Stimulated activated CD4-positive, alpha-beta T cell treated with anti-CD3 and anti-CD28 coated beads, Interleukin-1b, Interleukin-23, amount 100 ng/mL, for 48 hours (primary cell): ENCODE measurements around the gene PLPPR4.

Experiments
- DNase-seq: peaks from one replicate; pipeline ENCODE4 v3.0.0-alpha.2; 2020

PLPPR4 gene

DNA sequence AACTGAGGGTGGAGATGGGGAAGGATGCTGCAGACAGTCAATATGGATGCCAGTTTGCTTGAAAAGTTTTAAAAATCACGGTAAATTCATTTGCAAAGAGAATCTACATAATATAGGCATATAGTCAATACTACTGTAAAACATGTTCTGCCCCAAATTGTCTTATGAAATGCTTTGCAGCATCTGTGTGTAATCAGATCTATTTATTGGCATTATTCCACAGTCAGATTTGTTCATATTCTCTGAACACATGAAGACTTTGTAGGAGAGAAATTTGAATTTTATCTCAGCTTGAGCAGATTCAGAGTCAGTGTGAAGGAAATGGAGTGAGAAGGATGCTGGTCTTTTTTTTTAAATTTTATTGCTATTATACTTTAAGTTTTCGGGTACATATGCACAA is 88.5 kb downstream of the PLPPR4 start:
- DNase-seq = no peak

DNA sequence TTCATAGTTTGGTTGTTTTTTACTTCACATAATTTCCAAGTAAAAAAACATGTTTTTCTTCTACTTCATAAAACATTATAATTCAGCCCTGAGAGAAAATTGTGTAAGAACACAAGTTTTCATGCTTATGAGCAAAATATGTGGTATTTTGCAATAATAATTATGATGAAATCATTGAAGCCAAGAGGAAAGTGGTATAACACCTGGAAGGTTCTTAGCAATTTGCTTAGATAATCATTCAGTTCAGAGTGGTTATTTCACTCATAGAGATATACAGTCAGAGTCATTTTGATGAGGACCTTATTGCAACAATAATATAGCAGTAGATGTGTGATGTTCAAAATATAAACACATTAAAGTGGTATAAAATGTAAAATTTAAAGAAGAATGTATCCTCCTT is 94.5 kb downstream of the PLPPR4 start:
- DNase-seq = no peak
